ENCODE measurements around the gene RASGRF2. TPM values are rescaled to one million over a fixed set of nuclear protein-coding genes. Genes with fewer than 3 reads are reported as not detected.

RASGRF2 gene
- total and polyA plus RNA-seq, 2 of the 13 experiments (the other 11 are each of a cell fraction or from before 2014, with no cell fraction given) = 23.6 to 29.0 TPM

DNA sequence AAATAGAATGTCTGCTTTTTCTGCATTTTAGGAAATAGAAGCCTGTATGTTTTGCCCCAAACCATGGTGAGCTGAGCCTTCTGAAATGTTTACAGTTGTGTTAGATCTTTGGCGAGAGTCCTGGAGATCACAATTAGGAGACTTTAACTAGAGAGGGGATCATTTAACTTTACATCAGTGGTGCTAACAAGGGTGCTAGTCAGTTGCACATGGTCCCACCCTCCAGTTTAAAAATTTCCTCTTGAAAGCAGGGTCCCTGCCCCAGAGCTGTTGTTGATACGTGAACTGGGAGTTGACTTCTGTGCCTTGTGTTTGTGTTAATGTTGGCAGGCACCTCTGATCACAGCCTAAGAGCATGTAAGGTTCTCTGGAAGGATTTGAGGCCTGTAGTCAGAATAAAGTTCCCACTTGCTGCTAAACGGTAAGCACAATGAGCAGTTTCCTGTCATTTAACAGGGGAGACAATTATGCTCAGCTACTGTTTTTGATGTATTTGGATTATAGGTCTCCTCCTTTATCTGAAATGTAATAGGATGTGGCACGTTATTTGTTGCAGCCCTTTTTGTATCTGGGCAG is 43.7 kb downstream of the RASGRF2 start:
- in situ Hi-C loops (cut with HindIII; ENCODE audit: extremely low pct_ligation_motif_present, low pct_unique_long_range_greater_than_20kb) = no loop called here
- Histone ChIP-seq H4K20me1 (ENCODE audit: insufficient read depth, low read length) (no peaks in the 10 kb centered on the region), H3K4me3 (replicated peaks in 1 of 3; ENCODE audit: insufficient read depth in 1 of 3, low read depth in 2 of 3, low read length in 3 of 3) (no peak overlapping the region), H3K4me1 (ENCODE audit: insufficient read depth, low read length) (peaks cover 13% of the 10 kb centered on the region), H2AFZ (ENCODE audit: low read length) (no peak overlapping the region), H3K9ac (ENCODE audit: insufficient read depth, low read depth, low read length) (no peak overlapping the region), H3K79me2 (ENCODE audit: insufficient read depth, low read length) (peaks cover 79% of the 10 kb centered on the region), H3K27me3 (ENCODE audit: control insufficient read depth in 1 of 2, insufficient read depth in 2 of 2, low read length in 2 of 2) (no peaks in the 10 kb centered on the region), H3K4me2 (ENCODE audit: low read depth, low read length) (no peak overlapping the region), H3K36me3 (replicated peaks in 1 of 2; ENCODE audit: control insufficient read depth in 1 of 2, insufficient read depth in 2 of 2, low read length in 2 of 2) (peaks cover 10% of the 10 kb centered on the region in 2 experiments; a peak in 4 of 5 replicates), H3K27ac (ENCODE audit: extremely low read length, insufficient read depth, low read length) (no peak overlapping the region), H3K9me3 (ENCODE audit: low read length) (no peaks in the 10 kb centered on the region)
- BruUV-seq (replicated peaks) = no TSS peak
- CTCF ChIA-PET (ENCODE audit: low intra/inter-chr PET ratio, low total read pairs) = no interaction called here
- FAIRE-seq (no peak), DNase-seq (ENCODE audit: low spot score) (no peak), ATAC-seq (no peak)
- POLR2A ChIA-PET = no interaction called here
- WGBS (ENCODE audit: low lambda C conversion rate) = 98% methylated on average over 4 of the region's 4 CpGs
- intact Hi-C loops (cut with micrococcal nuclease; ENCODE audit: unreplicated experiment) = no loop called here
- TF ChIP-seq RNF2 (conservative IDR thresholded peaks at IDR 0.05; ENCODE audit: low read depth) (no peak), ZBTB7A (CRISPR knock-in tag; IDR thresholded peaks at IDR 0.05) (no peak), CBX2 (IDR thresholded peaks at IDR 0.05; ENCODE audit: low read depth, low read length) (no peak), CBX2 (CRISPR knock-in tag; IDR thresholded peaks at IDR 0.05; ENCODE audit: low read depth) (no peak), YEATS2 (CRISPR knock-in tag; IDR thresholded peaks at IDR 0.05; ENCODE audit: borderline replicate concordance) (no peak), RAD21 (CRISPR knock-in tag; IDR thresholded peaks at IDR 0.05) (no peak), ZNF34 (CRISPR knock-in tag; IDR thresholded peaks at IDR 0.05; ENCODE audit: borderline replicate concordance) (no peak), ZNF766 (CRISPR knock-in tag; IDR thresholded peaks at IDR 0.05; ENCODE audit: borderline replicate concordance) (no peak), ZNF484 (CRISPR knock-in tag; IDR thresholded peaks at IDR 0.05; ENCODE audit: borderline replicate concordance, low read depth) (no peak), KLF9 (CRISPR knock-in tag; IDR thresholded peaks at IDR 0.05; ENCODE audit: low read depth) (no peak), ZNF567 (CRISPR knock-in tag; IDR thresholded peaks at IDR 0.05; ENCODE audit: borderline replicate concordance) (no peak), ZNF530 (CRISPR knock-in tag; IDR thresholded peaks at IDR 0.05; ENCODE audit: low read depth) (no peak)
- TF ChIP-seq, protein P1, sequence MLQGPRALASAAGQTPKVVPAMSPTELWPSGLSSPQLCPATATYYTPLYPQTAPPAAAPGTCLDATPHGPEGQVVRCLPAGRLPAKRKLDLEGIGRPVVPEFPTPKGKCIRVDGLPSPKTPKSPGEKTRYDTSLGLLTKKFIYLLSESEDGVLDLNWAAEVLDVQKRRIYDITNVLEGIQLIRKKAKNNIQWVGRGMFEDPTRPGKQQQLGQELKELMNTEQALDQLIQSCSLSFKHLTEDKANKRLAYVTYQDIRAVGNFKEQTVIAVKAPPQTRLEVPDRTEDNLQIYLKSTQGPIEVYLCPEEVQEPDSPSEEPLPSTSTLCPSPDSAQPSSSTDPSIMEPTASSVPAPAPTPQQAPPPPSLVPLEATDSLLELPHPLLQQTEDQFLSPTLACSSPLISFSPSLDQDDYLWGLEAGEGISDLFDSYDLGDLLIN (CRISPR knock-in tag; IDR thresholded peaks at IDR 0.05; ENCODE audit: borderline replicate concordance) = no peak
- TF ChIP-seq, protein P2, sequence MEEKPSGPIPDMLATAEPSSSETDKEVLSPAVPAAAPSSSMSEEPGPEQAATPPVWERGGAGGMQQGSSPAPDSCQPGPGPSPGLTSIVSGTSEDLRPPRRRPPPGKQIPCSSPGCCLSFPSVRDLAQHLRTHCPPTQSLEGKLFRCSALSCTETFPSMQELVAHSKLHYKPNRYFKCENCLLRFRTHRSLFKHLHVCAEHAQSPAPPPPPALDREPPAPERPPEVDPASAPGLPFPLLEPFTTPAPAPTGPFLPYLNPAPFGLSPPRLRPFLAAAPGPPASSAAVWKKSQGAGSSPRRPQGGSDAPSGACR (CRISPR knock-in tag; IDR thresholded peaks at IDR 0.05) = no peak
- TF ChIP-seq, protein P3, sequence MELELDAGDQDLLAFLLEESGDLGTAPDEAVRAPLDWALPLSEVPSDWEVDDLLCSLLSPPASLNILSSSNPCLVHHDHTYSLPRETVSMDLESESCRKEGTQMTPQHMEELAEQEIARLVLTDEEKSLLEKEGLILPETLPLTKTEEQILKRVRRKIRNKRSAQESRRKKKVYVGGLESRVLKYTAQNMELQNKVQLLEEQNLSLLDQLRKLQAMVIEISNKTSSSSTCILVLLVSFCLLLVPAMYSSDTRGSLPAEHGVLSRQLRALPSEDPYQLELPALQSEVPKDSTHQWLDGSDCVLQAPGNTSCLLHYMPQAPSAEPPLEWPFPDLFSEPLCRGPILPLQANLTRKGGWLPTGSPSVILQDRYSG (CRISPR knock-in tag; IDR thresholded peaks at IDR 0.05) = no peak
- TF ChIP-seq, protein P4, sequence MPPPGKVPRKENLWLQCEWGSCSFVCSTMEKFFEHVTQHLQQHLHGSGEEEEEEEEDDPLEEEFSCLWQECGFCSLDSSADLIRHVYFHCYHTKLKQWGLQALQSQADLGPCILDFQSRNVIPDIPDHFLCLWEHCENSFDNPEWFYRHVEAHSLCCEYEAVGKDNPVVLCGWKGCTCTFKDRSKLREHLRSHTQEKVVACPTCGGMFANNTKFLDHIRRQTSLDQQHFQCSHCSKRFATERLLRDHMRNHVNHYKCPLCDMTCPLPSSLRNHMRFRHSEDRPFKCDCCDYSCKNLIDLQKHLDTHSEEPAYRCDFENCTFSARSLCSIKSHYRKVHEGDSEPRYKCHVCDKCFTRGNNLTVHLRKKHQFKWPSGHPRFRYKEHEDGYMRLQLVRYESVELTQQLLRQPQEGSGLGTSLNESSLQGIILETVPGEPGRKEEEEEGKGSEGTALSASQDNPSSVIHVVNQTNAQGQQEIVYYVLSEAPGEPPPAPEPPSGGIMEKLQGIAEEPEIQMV (CRISPR knock-in tag; IDR thresholded peaks at IDR 0.05; ENCODE audit: low read depth) = no peak

All from HepG2 (cell line).